ENCODE results near the gene BRD8. TPM values are rescaled to one million over a fixed set of nuclear protein-coding genes. Genes with fewer than 3 reads are reported as not detected.
"Not testable (repeated sequence)": the region's sequence is repeated elsewhere in the genome, so short reads cannot be mapped to it uniquely, and the experiment has no call there.

Gene BRD8
- polyA plus RNA-seq (2012; ENCODE audit: insufficient read depth, insufficient read length) = 126 TPM

GRCh38 chr5:138178516-138179276 lies at the start of gene BRD8, which contains the start of gene KIF20A:
TSS of gene BRD8 (minus strand) at chr5:138178630. CDS start at chr5:138178614, 16 bp downstream.
TSS of gene KIF20A (plus strand) at chr5:138179112. CDS start at chr5:138179681, 569 bp downstream.
- peak within 1 kb of the TSS; percentile 95 for H3K4me3 ChIP-seq (ENCODE audit: low read length)
- DNase-seq (ENCODE audit: low read depth, low spot score) = peak; percentile 95

GRCh38 chr5:138226910-138227309 lies 48.5 kb upstream of the BRD8 start:
- no peak overlapping the region for H3K4me3 ChIP-seq (ENCODE audit: low read length)
- no peak for DNase-seq (ENCODE audit: low read depth, low spot score)

GRCh38 chr5:138224712-138225111 lies 46.3 kb upstream of the BRD8 start:
- H3K4me3 ChIP-seq (ENCODE audit: low read length) = no peak overlapping the region
- no peak for DNase-seq (ENCODE audit: low read depth, low spot score)

GRCh38 chr5:138223532-138223931 lies 45.1 kb upstream of the BRD8 start:
- no peak overlapping the region for H3K4me3 ChIP-seq (ENCODE audit: low read length)
- no peak for DNase-seq (ENCODE audit: low read depth, low spot score)

- H3K4me3 ChIP-seq (ENCODE audit: low read length) = no peak overlapping the region
- no peak for DNase-seq (ENCODE audit: low read depth, low spot score)
Measured at GRCh38 chr5:138216799-138217198, 38.4 kb upstream of the BRD8 start.

- DNase-seq (ENCODE audit: low read depth, low spot score) = peak; percentile 97
- H3K4me3 ChIP-seq (ENCODE audit: low read length) = peak within 1 kb of the TSS; percentile 96
Measured at GRCh38 chr5:138213161-138214029, 35.0 kb upstream of the BRD8 start, which contains the start of gene CDC23. TSS of gene CDC23 (minus strand) at chr5:138213323. CDS start at chr5:138213312, 11 bp downstream.

GRCh38 chr5:138212828-138213160 lies 34.4 kb upstream of the BRD8 start:
- peak overlapping the region; percentile 96 for H3K4me3 ChIP-seq (ENCODE audit: low read length)
- no peak for DNase-seq (ENCODE audit: low read depth, low spot score)

- H3K4me3 ChIP-seq (ENCODE audit: low read length) = no peak overlapping the region
- DNase-seq (ENCODE audit: low read depth, low spot score) = no peak
Measured at GRCh38 chr5:138210985-138211384, 32.6 kb upstream of the BRD8 start.

- H3K4me3 ChIP-seq (ENCODE audit: low read length); DNase-seq (ENCODE audit: low read depth, low spot score): not testable (repeated sequence)
Measured at GRCh38 chr5:138193859-138194258, 15.4 kb upstream of the BRD8 start.

GRCh38 chr5:138192826-138193225 lies 14.4 kb upstream of the BRD8 start:
- DNase-seq (ENCODE audit: low read depth, low spot score) = no peak
- no peak overlapping the region for H3K4me3 ChIP-seq (ENCODE audit: low read length)

GRCh38 chr5:138188626-138189025 lies 10.2 kb upstream of the BRD8 start:
- no peak overlapping the region for H3K4me3 ChIP-seq (ENCODE audit: low read length)

GRCh38 chr5:138186002-138186447 lies 7.6 kb upstream of the BRD8 start:
- no peak overlapping the region for H3K4me3 ChIP-seq (ENCODE audit: low read length)
- DNase-seq (ENCODE audit: low read depth, low spot score) = no peak

More at GRCh38 chr5:138188626-138189025, 10.2 kb upstream of the BRD8 start:
- DNase-seq (ENCODE audit: low read depth, low spot score) = no peak

GRCh38 chr5:138182808-138183207 lies 4.4 kb upstream of the BRD8 start:
- DNase-seq (ENCODE audit: low read depth, low spot score) = no peak
- H3K4me3 ChIP-seq (ENCODE audit: low read length) = no peak overlapping the region

- H3K4me3 ChIP-seq (ENCODE audit: low read length) = no peak overlapping the region
- no peak for DNase-seq (ENCODE audit: low read depth, low spot score)
Measured at GRCh38 chr5:138180841-138181240, 2.4 kb upstream of the BRD8 start.

- peak; percentile 71 for DNase-seq (ENCODE audit: low read depth, low spot score)
Measured at GRCh38 chr5:138180183-138180782, 1.9 kb upstream of the BRD8 start.

GRCh38 chr5:138179277-138179857 lies 937 bp upstream of the BRD8 start:
- H3K4me3 ChIP-seq (ENCODE audit: low read length) = peak overlapping the region; percentile 95
- DNase-seq (ENCODE audit: low read depth, low spot score) = no peak

More at GRCh38 chr5:138180183-138180782, 1.9 kb upstream of the BRD8 start:
- H3K4me3 ChIP-seq (ENCODE audit: low read length) = peak overlapping the region; percentile 95

- H3K4me3 ChIP-seq (ENCODE audit: low read length) = peak overlapping the region; percentile 95
- no peak for DNase-seq (ENCODE audit: low read depth, low spot score)
Measured at GRCh38 chr5:138177941-138178515, 402 bp downstream of the BRD8 start.

GRCh38 chr5:138170299-138170698 lies 8.1 kb downstream of the BRD8 start:
- H3K4me3 ChIP-seq (ENCODE audit: low read length) = no peak overlapping the region
- no peak for DNase-seq (ENCODE audit: low read depth, low spot score)

- DNase-seq (ENCODE audit: low read depth, low spot score) = no peak
- no peak overlapping the region for H3K4me3 ChIP-seq (ENCODE audit: low read length)
Measured at GRCh38 chr5:138169124-138169523, 9.3 kb downstream of the BRD8 start.
